Measurements from ENCODE around the gene ELP4.

GRCh38 chr11:31464436-31464835 lies 45.1 kb upstream of the ELP4 start:
- TF ChIP-seq ZNF138 (tag by site-specific recombination; IDR thresholded peaks at IDR 0.05; ENCODE audit: borderline replicate concordance) (no peak), ZNF555 (tag by site-specific recombination; conservative IDR thresholded peaks at IDR 0.05) (no peak), ZNF114 (tag by site-specific recombination; IDR thresholded peaks at IDR 0.05) (no peak), WT1 (tag by site-specific recombination; IDR thresholded peaks at IDR 0.05) (no peak), CTCF (tag by site-specific recombination; IDR thresholded peaks at IDR 0.05) (no peak), ZNF791 (tag by site-specific recombination; IDR thresholded peaks at IDR 0.05) (no peak), KLF17 (tag by site-specific recombination; IDR thresholded peaks at IDR 0.05) (no peak)
- TF ChIP-seq, protein P1, sequence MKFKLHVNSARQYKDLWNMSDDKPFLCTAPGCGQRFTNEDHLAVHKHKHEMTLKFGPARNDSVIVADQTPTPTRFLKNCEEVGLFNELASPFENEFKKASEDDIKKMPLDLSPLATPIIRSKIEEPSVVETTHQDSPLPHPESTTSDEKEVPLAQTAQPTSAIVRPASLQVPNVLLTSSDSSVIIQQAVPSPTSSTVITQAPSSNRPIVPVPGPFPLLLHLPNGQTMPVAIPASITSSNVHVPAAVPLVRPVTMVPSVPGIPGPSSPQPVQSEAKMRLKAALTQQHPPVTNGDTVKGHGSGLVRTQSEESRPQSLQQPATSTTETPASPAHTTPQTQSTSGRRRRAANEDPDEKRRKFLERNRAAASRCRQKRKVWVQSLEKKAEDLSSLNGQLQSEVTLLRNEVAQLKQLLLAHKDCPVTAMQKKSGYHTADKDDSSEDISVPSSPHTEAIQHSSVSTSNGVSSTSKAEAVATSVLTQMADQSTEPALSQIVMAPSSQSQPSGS (tag by site-specific recombination; IDR thresholded peaks at IDR 0.05; ENCODE audit: low read depth), result no peak
- TF ChIP-seq, protein P2, sequence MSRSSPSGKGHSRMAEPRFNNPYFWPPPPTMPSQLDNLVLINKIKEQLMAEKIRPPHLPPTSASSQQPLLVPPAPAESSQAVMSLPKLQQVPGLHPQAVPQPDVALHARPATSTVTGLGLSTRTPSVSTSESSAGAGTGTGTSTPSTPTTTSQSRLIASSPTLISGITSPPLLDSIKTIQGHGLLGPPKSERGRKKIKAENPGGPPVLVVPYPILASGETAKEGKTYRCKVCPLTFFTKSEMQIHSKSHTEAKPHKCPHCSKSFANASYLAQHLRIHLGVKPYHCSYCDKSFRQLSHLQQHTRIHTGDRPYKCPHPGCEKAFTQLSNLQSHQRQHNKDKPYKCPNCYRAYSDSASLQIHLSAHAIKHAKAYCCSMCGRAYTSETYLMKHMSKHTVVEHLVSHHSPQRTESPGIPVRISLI (tag by site-specific recombination; IDR thresholded peaks at IDR 0.05), result no peak

Data from HEK293 (cell line).